Measurements from ENCODE around the gene SPATA12.

The SPATA12 gene

DNA sequence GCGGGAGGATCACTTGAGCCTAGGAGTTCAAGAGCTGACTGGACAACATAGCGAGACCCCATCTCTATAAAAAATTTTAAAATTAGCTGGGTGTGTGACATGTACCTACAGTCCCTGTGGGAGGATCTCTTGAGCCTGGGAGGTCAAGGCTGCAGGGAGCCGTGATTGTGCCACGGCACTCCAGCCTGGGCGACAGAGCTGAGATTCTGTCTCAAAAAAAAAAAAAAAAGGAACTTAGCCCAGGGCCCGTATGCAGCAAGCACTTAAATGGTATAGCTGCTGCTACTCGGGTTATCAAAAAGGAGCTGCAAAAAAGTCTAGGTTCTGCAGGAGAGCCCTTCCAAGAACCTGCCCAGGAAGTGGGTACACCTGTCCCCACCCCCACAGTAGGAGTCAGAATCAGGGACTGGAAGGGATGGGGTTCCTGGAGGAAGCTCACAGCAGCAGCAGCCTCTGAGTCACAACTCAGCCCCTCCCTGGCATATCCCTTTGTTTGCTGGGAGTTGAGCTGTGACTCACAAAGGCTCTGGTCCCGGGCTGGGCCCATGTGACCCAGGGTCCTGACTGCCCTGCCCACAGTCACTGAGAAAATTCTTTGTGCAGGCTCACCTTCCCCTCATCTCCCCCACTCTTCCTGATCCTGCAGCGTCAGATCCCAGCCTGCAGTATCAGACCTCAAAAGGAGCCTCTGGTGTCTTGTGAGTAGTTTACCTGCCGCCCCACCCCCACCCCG, at the start of gene SPATA12:
Gene SPATA12 (plus strand): TSS at position 576 of the 733 bp plus-strand sequence. CDS start 13,031 bp downstream, outside the sequence.
- Mint-ChIP-seq H3K27me3 (ENCODE audit: low read depth) (no peaks in the 10 kb centered on the region), H3K4me3 (no peak within 1 kb of the TSS), H3K9me3 (no peaks in the 10 kb centered on the region), H3K36me3 (ENCODE audit: low read depth) (peaks cover 3% of the 10 kb centered on the region), H3K27ac (peak within 1 kb of the TSS; percentile 6 to 77 (median 38)), H3K4me1 (peaks cover 33% of the 10 kb centered on the region)
- TF ChIP-seq, protein P1, sequence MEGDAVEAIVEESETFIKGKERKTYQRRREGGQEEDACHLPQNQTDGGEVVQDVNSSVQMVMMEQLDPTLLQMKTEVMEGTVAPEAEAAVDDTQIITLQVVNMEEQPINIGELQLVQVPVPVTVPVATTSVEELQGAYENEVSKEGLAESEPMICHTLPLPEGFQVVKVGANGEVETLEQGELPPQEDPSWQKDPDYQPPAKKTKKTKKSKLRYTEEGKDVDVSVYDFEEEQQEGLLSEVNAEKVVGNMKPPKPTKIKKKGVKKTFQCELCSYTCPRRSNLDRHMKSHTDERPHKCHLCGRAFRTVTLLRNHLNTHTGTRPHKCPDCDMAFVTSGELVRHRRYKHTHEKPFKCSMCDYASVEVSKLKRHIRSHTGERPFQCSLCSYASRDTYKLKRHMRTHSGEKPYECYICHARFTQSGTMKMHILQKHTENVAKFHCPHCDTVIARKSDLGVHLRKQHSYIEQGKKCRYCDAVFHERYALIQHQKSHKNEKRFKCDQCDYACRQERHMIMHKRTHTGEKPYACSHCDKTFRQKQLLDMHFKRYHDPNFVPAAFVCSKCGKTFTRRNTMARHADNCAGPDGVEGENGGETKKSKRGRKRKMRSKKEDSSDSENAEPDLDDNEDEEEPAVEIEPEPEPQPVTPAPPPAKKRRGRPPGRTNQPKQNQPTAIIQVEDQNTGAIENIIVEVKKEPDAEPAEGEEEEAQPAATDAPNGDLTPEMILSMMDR (IDR thresholded peaks at IDR 0.05; ENCODE audit: unreplicated experiment in 3 of 3): no peak

DNA sequence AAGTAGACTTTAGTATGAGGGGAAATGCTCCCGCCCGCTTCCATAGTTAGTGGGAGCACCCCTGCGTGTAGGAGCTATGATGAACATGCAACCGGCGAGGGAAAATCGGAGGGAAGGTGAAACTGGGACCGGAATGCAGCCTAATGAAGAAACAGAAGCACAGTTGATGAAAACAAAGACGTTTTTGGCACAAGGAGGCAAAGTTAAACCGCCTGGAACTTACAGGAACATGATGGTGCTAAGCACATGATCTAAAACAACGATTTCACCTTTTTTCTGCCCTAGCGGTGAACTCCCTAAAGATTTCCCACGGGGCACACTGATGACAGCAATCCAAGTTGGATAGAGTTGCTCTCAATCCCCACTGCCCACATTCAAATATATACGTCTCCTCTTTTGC, 49.4 kb upstream of the SPATA12 start:
- Mint-ChIP-seq H3K9me3 (no peaks in the 10 kb centered on the region), H3K4me3 (no peak overlapping the region), H3K36me3 (ENCODE audit: low read depth) (peaks cover 4% of the 10 kb centered on the region), H3K4me1 (peaks cover 74% of the 10 kb centered on the region), H3K27me3 (ENCODE audit: low read depth) (no peaks in the 10 kb centered on the region), H3K27ac (peak overlapping the region; percentile 41 to 91 (median 73))
- TF ChIP-seq, protein P1 (IDR thresholded peaks at IDR 0.05; ENCODE audit: unreplicated experiment in 3 of 3): no peak

DNA sequence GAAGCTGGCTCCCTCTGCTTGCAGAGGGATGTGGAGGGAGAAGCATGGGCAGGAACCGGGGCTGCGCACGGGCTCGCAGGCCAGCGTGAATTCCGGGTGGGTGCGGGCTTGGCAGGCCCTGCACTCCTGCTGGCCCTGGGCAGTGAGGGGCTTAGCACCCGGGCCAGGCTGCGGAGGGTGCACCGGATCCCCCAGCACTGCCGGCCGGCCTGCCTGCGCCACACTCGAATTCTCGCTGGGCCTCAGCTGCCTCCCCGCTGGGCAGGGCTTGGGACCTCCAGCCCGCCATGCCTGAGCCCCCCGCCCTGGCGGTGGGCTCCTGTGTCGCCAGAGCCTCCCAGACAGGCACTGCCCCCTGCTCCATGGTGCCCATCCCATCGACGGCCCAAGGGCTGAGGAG, 47.6 kb upstream of the SPATA12 start:
- Mint-ChIP-seq H3K27ac (no peak overlapping the region), H3K36me3 (ENCODE audit: low read depth) (peaks cover 4% of the 10 kb centered on the region), H3K4me1 (peaks cover 73% of the 10 kb centered on the region), H3K27me3 (ENCODE audit: low read depth) (no peaks in the 10 kb centered on the region), H3K4me3 (no peak overlapping the region), H3K9me3 (no peaks in the 10 kb centered on the region)
- TF ChIP-seq, protein P1 (IDR thresholded peaks at IDR 0.05; ENCODE audit: unreplicated experiment in 3 of 3): no peak

- Mint-ChIP-seq H3K36me3 (ENCODE audit: low read depth) (peaks cover 4% of the 10 kb centered on the region), H3K9me3 (no peaks in the 10 kb centered on the region), H3K27me3 (ENCODE audit: low read depth) (no peaks in the 10 kb centered on the region), H3K4me1 (peaks cover 70% of the 10 kb centered on the region), H3K4me3 (peak overlapping the region in 1 of 3 experiments; percentile 17), H3K27ac (peak overlapping the region in 2 of 3 experiments; percentile 81 to 94)
- TF ChIP-seq, protein P1 (IDR thresholded peaks at IDR 0.05; ENCODE audit: unreplicated experiment in 3 of 3): no peak
Observed at GRCh38 chr3:57015350-57015729, 45.1 kb upstream of the SPATA12 start.

DNA sequence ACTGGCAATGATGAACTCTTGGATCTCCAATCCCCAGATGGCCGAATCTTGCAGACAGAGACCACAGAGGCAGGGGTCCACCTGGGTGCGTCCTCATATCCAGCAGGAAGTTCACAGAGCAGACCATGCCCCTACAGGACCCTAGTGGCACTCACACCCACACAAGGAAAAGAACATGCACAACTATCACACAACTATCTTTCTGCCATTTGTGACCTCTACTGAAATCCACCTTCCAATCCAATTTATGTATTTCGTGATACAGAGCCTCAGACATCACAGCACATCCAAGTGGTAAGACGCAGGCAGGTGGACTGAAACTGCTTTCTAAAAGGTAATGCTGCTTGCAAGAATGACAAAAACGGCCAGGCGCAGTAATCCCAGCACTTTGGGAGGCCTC, 44.6 kb upstream of the SPATA12 start:
- H3K36me3 Mint-ChIP-seq (ENCODE audit: low read depth): peaks cover 4% of the 10 kb centered on the region
- no peak overlapping the region for H3K4me3 Mint-ChIP-seq
- TF ChIP-seq, protein P1 (IDR thresholded peaks at IDR 0.05; ENCODE audit: unreplicated experiment in 3 of 3): no peak
- no peaks in the 10 kb centered on the region for H3K27me3 Mint-ChIP-seq (ENCODE audit: low read depth)
- peak overlapping the region; percentile 65 to 94 (median 81) for H3K27ac Mint-ChIP-seq
- peaks cover 64% of the 10 kb centered on the region for H3K4me1 Mint-ChIP-seq
- no peaks in the 10 kb centered on the region for H3K9me3 Mint-ChIP-seq

DNA sequence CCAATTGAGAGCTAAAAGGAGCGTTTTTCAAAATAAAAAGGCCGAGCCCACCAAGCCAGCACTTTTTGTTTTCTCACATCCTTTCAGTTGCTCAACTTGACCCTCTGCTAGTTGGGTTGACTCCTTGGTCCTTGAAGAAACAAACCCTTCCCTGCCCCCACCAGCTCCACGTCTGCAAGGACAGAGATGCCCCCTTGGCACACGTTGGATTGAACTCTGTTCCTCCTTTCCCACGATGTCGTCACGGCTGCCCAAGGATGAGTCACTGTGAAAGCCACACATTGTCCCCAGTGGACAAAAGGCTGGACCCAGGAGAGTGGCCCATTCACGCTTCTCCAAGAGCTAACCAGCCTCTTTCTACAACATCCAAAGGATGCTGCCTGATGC, 43.0 kb upstream of the SPATA12 start:
- Mint-ChIP-seq H3K9me3 (no peaks in the 10 kb centered on the region), H3K4me3 (no peak overlapping the region), H3K27me3 (ENCODE audit: low read depth) (no peaks in the 10 kb centered on the region), H3K4me1 (peaks cover 54% of the 10 kb centered on the region), H3K27ac (peak overlapping the region; percentile 81 to 94 (median 93)), H3K36me3 (ENCODE audit: low read depth) (peaks cover 4% of the 10 kb centered on the region)
- TF ChIP-seq, protein P1 (IDR thresholded peaks at IDR 0.05; ENCODE audit: unreplicated experiment in 3 of 3): no peak
